Natural killer cell (primary cell): ENCODE results near the gene OSBP2. TPM values are rescaled to one million over a fixed set of nuclear protein-coding genes. Genes with fewer than 3 reads are reported as not detected.

Experiments used
- ATAC-seq, 3 donors: fragments of 150-1000 bp in 2 of 3; fragments of 200-7000 bp in 1 of 3; cut with Tn5 transposase; 1 replicate in 1 of 3; 2 replicates in 2 of 3; pipeline ENCODE4 v1.10.0; 2021; ENCODE audit warnings: mild to moderate bottlenecking in 2 of 3, moderate library complexity in 2 of 3
- DNase-seq, 2 donors: peaks; one replicate each; pipeline versions ENCODE4 v3.0.0 to v3.0.0-alpha.2; 2013 to 2021; ENCODE audit warnings: mixed read lengths in 1 of 2
- H3K27ac ChIP-seq: one replicate; pipeline ENCODE4 v1.5.1; 2013; ENCODE audit warnings: mild to moderate bottlenecking, low read length
- H3K27me3 ChIP-seq: one replicate; pipeline ENCODE4 v1.6.1; 2013; ENCODE audit warnings: low read length; ENCODE audit not compliant: control insufficient read depth, insufficient read depth
- H3K36me3 ChIP-seq: one replicate; pipeline ENCODE4 v1.6.1; 2013; ENCODE audit warnings: low read length; ENCODE audit not compliant: control insufficient read depth, insufficient read depth
- H3K4me1 ChIP-seq: one replicate; pipeline ENCODE4 v1.6.1; 2013; ENCODE audit warnings: low read length; ENCODE audit not compliant: control insufficient read depth, insufficient read depth
- H3K4me3 ChIP-seq: one replicate; pipeline ENCODE4 v1.5.1; 2013; ENCODE audit warnings: low read length
- H3K9me3 ChIP-seq: one replicate; pipeline ENCODE4 v1.6.1; 2013; ENCODE audit warnings: low read length; ENCODE audit not compliant: control insufficient read depth, insufficient read depth
- H3K27ac Mint-ChIP-seq, 2 donors: one replicate each; pipeline ENCODE4 v1.8.0; 2022; ENCODE audit warnings: mild to moderate bottlenecking in 2 of 2, mixed read lengths in 2 of 2, moderate library complexity in 1 of 2
- H3K27me3 Mint-ChIP-seq, 2 donors: one replicate each; pipeline ENCODE4 v1.8.0; 2022; ENCODE audit warnings: low read depth in 2 of 2, mixed read lengths in 2 of 2
- H3K36me3 Mint-ChIP-seq: one replicate; pipeline ENCODE4 v1.8.0; 2022; ENCODE audit warnings: mixed read lengths
- H3K4me1 Mint-ChIP-seq, 2 donors: one replicate each; pipeline ENCODE4 v1.8.0; 2022; ENCODE audit warnings: mixed read lengths in 2 of 2
- H3K4me3 Mint-ChIP-seq: one replicate; pipeline ENCODE4 v1.8.0; 2022; ENCODE audit warnings: mild to moderate bottlenecking, moderate library complexity, mixed read lengths
- H3K9me3 Mint-ChIP-seq, 2 donors: one replicate each; pipeline ENCODE4 v1.8.0; 2022; ENCODE audit warnings: mixed read lengths in 2 of 2
- CTCF ChIP-seq: fragments of 200-600 bp; IDR thresholded peaks from one replicate; pipeline ENCODE4 v1.8.0; 2022; ENCODE audit warnings: antibody characterized with exemption
- WGBS: methylation state at CpG from one replicate; pipeline ENCODE4 v1.1.7; 2013; ENCODE audit warnings: missing lambda C conversion rate; ENCODE audit not compliant: insufficient coverage; 5-methylcytosine and 5-hydroxymethylcytosine counted together
- intact Hi-C: fragments of 100-400 bp; cut with micrococcal nuclease; formaldehyde crosslinking; loops from one replicate; pipeline ENCODE4 v1.14.2; 2022
- total RNA-seq, 4 donors: library from RNA; stranded (reverse); fragments of 120-200 nt in 1 of 4; gene quantifications; one replicate each; pipeline versions ENCODE4 v1.2.3 to v1.2.4, GENCODE V29; 2013 to 2022

The OSBP2 gene
- total RNA-seq, 3 donors from 2014 or later (not counting 1 experiment from before 2014, with no cell fraction given): 0.65 to 1.2 (median 0.79) TPM

GRCh38 chr22:30767661-30768060 is 73.0 kb downstream of the OSBP2 start:
- H3K4me1 ChIP-seq: no peaks in the 10 kb centered on the region
- DNase-seq (no peak), ATAC-seq (no peak)
- Mint-ChIP-seq H3K9me3 (no peaks in the 10 kb centered on the region), H3K36me3 (no peaks in the 10 kb centered on the region), H3K27me3 (no peaks in the 10 kb centered on the region), H3K4me3 (no peak overlapping the region), H3K27ac (no peak overlapping the region), H3K4me1 (no peaks in the 10 kb centered on the region)
- WGBS: 90% methylated on average over 6 of the region's 6 CpGs
- H3K4me3 ChIP-seq: no peak overlapping the region
- H3K9me3 ChIP-seq: no peaks in the 10 kb centered on the region
- intact Hi-C loops: no loop called here
- no peaks in the 10 kb centered on the region for H3K27me3 ChIP-seq
- no peaks in the 10 kb centered on the region for H3K36me3 ChIP-seq
- no peak overlapping the region for H3K27ac ChIP-seq
- TF ChIP-seq CTCF: no peak

- Histone ChIP-seq H3K36me3 (no peaks in the 10 kb centered on the region), H3K9me3 (no peaks in the 10 kb centered on the region), H3K27ac (no peak overlapping the region), H3K27me3 (no peaks in the 10 kb centered on the region), H3K4me1 (no peaks in the 10 kb centered on the region), H3K4me3 (no peak overlapping the region)
- TF ChIP-seq CTCF: no peak
- Mint-ChIP-seq H3K4me1 (no peaks in the 10 kb centered on the region), H3K4me3 (no peak overlapping the region), H3K27ac (no peak overlapping the region), H3K27me3 (peaks cover 0 to 3% of the 10 kb centered on the region in 2 donors), H3K9me3 (no peaks in the 10 kb centered on the region), H3K36me3 (no peaks in the 10 kb centered on the region)
- 78% methylated on average over 9 of the region's 9 CpGs for WGBS
- DNase-seq: no peak
- no peak for ATAC-seq
- intact Hi-C loops: no loop called here
Observed at GRCh38 chr22:30770716-30771115, 76.0 kb downstream of the OSBP2 start.

GRCh38 chr22:30773919-30774318 is 79.2 kb downstream of the OSBP2 start:
- H3K27me3 ChIP-seq: no peaks in the 10 kb centered on the region
- H3K4me1 Mint-ChIP-seq: no peaks in the 10 kb centered on the region
- H3K36me3 ChIP-seq: no peaks in the 10 kb centered on the region
- intact Hi-C loops: no loop called here
- H3K27ac ChIP-seq: no peak overlapping the region
- H3K4me3 ChIP-seq: no peak overlapping the region
- ATAC-seq (no peak), DNase-seq (no peak)
- H3K27ac Mint-ChIP-seq: no peak overlapping the region
- H3K36me3 Mint-ChIP-seq: no peaks in the 10 kb centered on the region
- H3K4me1 ChIP-seq: no peaks in the 10 kb centered on the region
- no peaks in the 10 kb centered on the region for H3K9me3 Mint-ChIP-seq
- 90% methylated on average over 5 of the region's 5 CpGs for WGBS
- H3K27me3 Mint-ChIP-seq: peaks cover 0 to 3% of the 10 kb centered on the region in 2 donors
- H3K9me3 ChIP-seq: no peaks in the 10 kb centered on the region
- TF ChIP-seq CTCF: no peak
- no peak overlapping the region for H3K4me3 Mint-ChIP-seq

GRCh38 chr22:30774566-30774965 is 79.9 kb downstream of the OSBP2 start:
- H3K27ac Mint-ChIP-seq: no peak overlapping the region
- H3K4me1 Mint-ChIP-seq: no peaks in the 10 kb centered on the region
- WGBS: no CpG with 5 or more reads among the region's 4 CpGs
- H3K9me3 Mint-ChIP-seq: no peaks in the 10 kb centered on the region
- no peak for DNase-seq
- Histone ChIP-seq H3K27me3 (no peaks in the 10 kb centered on the region), H3K36me3 (no peaks in the 10 kb centered on the region), H3K4me3 (no peak overlapping the region), H3K9me3 (no peaks in the 10 kb centered on the region), H3K27ac (no peak overlapping the region), H3K4me1 (no peaks in the 10 kb centered on the region)
- no peaks in the 10 kb centered on the region for H3K36me3 Mint-ChIP-seq
- H3K4me3 Mint-ChIP-seq: no peak overlapping the region
- ATAC-seq: no peak
- H3K27me3 Mint-ChIP-seq: peaks cover 0 to 3% of the 10 kb centered on the region in 2 donors
- intact Hi-C loops: no loop called here
- no peak for TF ChIP-seq CTCF
